H9 (cell line): ENCODE results near the gene FZD2. TPM values are rescaled to one million over a fixed set of nuclear protein-coding genes. Genes with fewer than 3 reads are reported as not detected.

ENCODE experiments used
- DNase-seq: peaks from one replicate; pipeline ENCODE4 v3.0.0-alpha.2; 2017
- H2AFZ ChIP-seq: one replicate; pipeline ENCODE4 v1.6.1; 2013; ENCODE audit warnings: mild to moderate bottlenecking, low read length, control low read depth, moderate library complexity
- H2AK5ac ChIP-seq: 2 replicates; pipeline ENCODE4 v1.6.1; 2013; ENCODE audit warnings: low read length, control low read depth, mixed read lengths; ENCODE audit not compliant: insufficient read length
- H2BK120ac ChIP-seq: one replicate; pipeline ENCODE4 v1.6.1; 2013; ENCODE audit warnings: low read depth, mild to moderate bottlenecking, low read length, control low read depth, inconsistent platforms; ENCODE audit not compliant: poor library complexity, severe bottlenecking
- H2BK12ac ChIP-seq: 2 replicates; pipeline ENCODE4 v1.6.1; 2013; ENCODE audit warnings: low read length, control low read depth, mixed read lengths, low read depth; ENCODE audit not compliant: insufficient read length
- H2BK15ac ChIP-seq: 2 replicates; pipeline ENCODE4 v1.6.1; 2013; ENCODE audit warnings: low read depth, low read length, control low read depth
- H2BK20ac ChIP-seq: one replicate; pipeline ENCODE4 v1.6.1; 2013; ENCODE audit warnings: low read depth, mild to moderate bottlenecking, low read length, control low read depth, inconsistent platforms; ENCODE audit not compliant: poor library complexity, severe bottlenecking
- H2BK5ac ChIP-seq: 2 replicates; pipeline ENCODE4 v1.6.1; 2013; ENCODE audit warnings: low read length, control low read depth, mixed read lengths; ENCODE audit not compliant: insufficient read length
- H3K14ac ChIP-seq: 2 replicates; pipeline ENCODE4 v1.6.1; 2013; ENCODE audit warnings: low read length, control low read depth; ENCODE audit not compliant: insufficient read depth
- H3K18ac ChIP-seq: 2 replicates; pipeline ENCODE4 v1.6.1; 2013; ENCODE audit warnings: low read depth, mild to moderate bottlenecking, mixed read lengths, low read length, control low read depth; ENCODE audit not compliant: insufficient read length
- H3K23ac ChIP-seq: 2 replicates; pipeline ENCODE4 v1.6.1; 2013; ENCODE audit warnings: low read length, control low read depth, mixed read lengths, low read depth; ENCODE audit not compliant: insufficient read length
- H3K23me2 ChIP-seq: 2 replicates; pipeline ENCODE4 v1.6.1; 2013; ENCODE audit warnings: low read depth, mild to moderate bottlenecking, mixed read lengths, low read length, control low read depth; ENCODE audit not compliant: insufficient read length, poor library complexity, severe bottlenecking
- H3K27ac ChIP-seq: 2 replicates; pipeline ENCODE4 v1.5.1; 2013; ENCODE audit warnings: low read length, control low read depth, mixed read lengths, low read depth; ENCODE audit not compliant: insufficient read length
- H3K27me3 ChIP-seq: 2 replicates; pipeline ENCODE4 v1.6.1; 2013; ENCODE audit warnings: low read length, control low read depth, inconsistent platforms; ENCODE audit not compliant: insufficient read depth
- H3K4ac ChIP-seq: 2 replicates; pipeline ENCODE4 v1.6.1; 2013; ENCODE audit warnings: low read depth, mild to moderate bottlenecking, control low read depth, inconsistent platforms, low read length, moderate library complexity
- H3K4me1 ChIP-seq: 2 replicates; pipeline ENCODE4 v1.6.1; 2013; ENCODE audit warnings: low read length, control low read depth, inconsistent platforms; ENCODE audit not compliant: insufficient read depth
- H3K4me2 ChIP-seq: 2 replicates; pipeline ENCODE4 v1.6.1; 2013; ENCODE audit warnings: low read length, control low read depth, mixed read lengths; ENCODE audit not compliant: insufficient read length, insufficient read depth
- H3K56ac ChIP-seq: 2 replicates; pipeline ENCODE4 v1.6.1; 2013; ENCODE audit warnings: low read depth, mild to moderate bottlenecking, mixed read lengths, low read length, control low read depth; ENCODE audit not compliant: insufficient read length
- H3K79me1 ChIP-seq: 2 replicates; pipeline ENCODE4 v1.6.1; 2013; ENCODE audit warnings: low read depth, mild to moderate bottlenecking, moderate library complexity, low read length, control low read depth, inconsistent platforms; ENCODE audit not compliant: insufficient read depth, poor library complexity, severe bottlenecking
- H3K79me2 ChIP-seq: 2 replicates; pipeline ENCODE4 v1.6.1; 2013; ENCODE audit warnings: low read length, control low read depth, inconsistent platforms; ENCODE audit not compliant: insufficient read depth
- H3K9ac ChIP-seq: 2 replicates; pipeline ENCODE4 v1.6.1; 2013; ENCODE audit warnings: low read length, control low read depth, mixed read lengths; ENCODE audit not compliant: insufficient read length; ENCODE audit errors: extremely low read depth
- H3K9me3 ChIP-seq: one replicate; pipeline ENCODE4 v1.6.1; 2013; ENCODE audit warnings: low read depth, low read length, inconsistent platforms; ENCODE audit not compliant: control insufficient read depth
- H3T11ph ChIP-seq: one replicate; pipeline ENCODE4 v1.6.1; 2013; ENCODE audit warnings: mild to moderate bottlenecking, low read length, control low read depth, inconsistent platforms
- H4K20me1 ChIP-seq: one replicate; pipeline ENCODE4 v1.6.1; 2013; ENCODE audit not compliant: control insufficient read depth, insufficient read length, insufficient read depth
- H4K5ac ChIP-seq: 2 replicates; pipeline ENCODE4 v1.6.1; 2013; ENCODE audit warnings: low read depth, mild to moderate bottlenecking, mixed read lengths, low read length, control low read depth; ENCODE audit not compliant: insufficient read length
- H4K8ac ChIP-seq: replicated peaks from 2 replicates; pipeline ENCODE4 v1.6.1; 2013; ENCODE audit warnings: low read length, control low read depth, mixed read lengths, low read depth; ENCODE audit not compliant: insufficient read length
- H4K91ac ChIP-seq: 2 replicates; pipeline ENCODE4 v1.6.1; 2013; ENCODE audit warnings: low read depth, mild to moderate bottlenecking, moderate library complexity, mixed read lengths, low read length, control low read depth; ENCODE audit not compliant: insufficient read length
- H3K27ac Mint-ChIP-seq, 3 experiments: 2 replicates in 2 of 3; 3 replicates in 1 of 3; pipeline ENCODE4 v1.8.0; 2020 to 2021; ENCODE audit warnings: mixed read lengths in 3 of 3, mild to moderate bottlenecking in 1 of 3, moderate library complexity in 1 of 3
- H3K27me3 Mint-ChIP-seq: 2 replicates; pipeline ENCODE4 v1.8.0; 2021; ENCODE audit warnings: low read depth, mild to moderate bottlenecking, moderate library complexity, mixed read lengths
- H3K36me3 Mint-ChIP-seq, 3 experiments: 2 replicates in 2 of 3; 3 replicates in 1 of 3; pipeline ENCODE4 v1.8.0; 2020 to 2021; ENCODE audit warnings: low read depth in 3 of 3, mixed read lengths in 3 of 3; ENCODE audit not compliant: insufficient read depth in 1 of 3
- H3K4me1 Mint-ChIP-seq, 2 experiments: 2 replicates each; pipeline ENCODE4 v1.8.0; 2020; ENCODE audit warnings: mixed read lengths in 2 of 2
- H3K4me3 Mint-ChIP-seq, 2 experiments: 2 replicates in 1 of 2; 3 replicates in 1 of 2; pipeline ENCODE4 v1.8.0; 2020 to 2021; ENCODE audit warnings: mild to moderate bottlenecking in 2 of 2, mixed read lengths in 2 of 2, moderate library complexity in 1 of 2
- H3K9me3 Mint-ChIP-seq, 2 experiments: 2 replicates in 1 of 2; 3 replicates in 1 of 2; pipeline ENCODE4 v1.8.0; 2020; ENCODE audit warnings: mild to moderate bottlenecking in 2 of 2, mixed read lengths in 2 of 2, moderate library complexity in 1 of 2
- CTCF ChIP-seq: fragments of 200-600 bp; sonication (generic); conservative IDR thresholded peaks from 3 replicates; pipeline ENCODE4 v1.8.0; 2021; ENCODE audit warnings: antibody characterized with exemption, mild to moderate bottlenecking
- WGBS: extraction: QIAGEN DNeasy Blood & Tissue Kit; methylation state at CpG from one replicate; pipeline ENCODE4 v1.1.7; 2013; ENCODE audit warnings: missing lambda C conversion rate, low lambda C conversion rate, mixed read lengths; ENCODE audit not compliant: insufficient read length; ENCODE audit errors: extremely low coverage; 5-methylcytosine and 5-hydroxymethylcytosine counted together
- total RNA-seq: library from RNA; stranded (reverse); gene quantifications from 2 replicates; pipeline ENCODE4 v1.2.1, GENCODE V29; 2021

FZD2 gene
- total RNA-seq, 1 experiment from 2014 or later = 18.2 TPM

GRCh38 chr17:44558710-44559633 lies 1.7 kb downstream of the FZD2 start:
- no peaks in the 10 kb centered on the region for H4K20me1 ChIP-seq
- H3K23me2 ChIP-seq = peaks cover 16% of the 10 kb centered on the region
- H3K9me3 ChIP-seq = no peaks in the 10 kb centered on the region
- no peak overlapping the region for H3K4ac ChIP-seq
- no peak for TF ChIP-seq CTCF
- peak; percentile 64 for DNase-seq
- H3K79me1 ChIP-seq = no peaks in the 10 kb centered on the region
- H3K18ac ChIP-seq = no peak overlapping the region
- no peak overlapping the region for H3K23ac ChIP-seq
- H3K4me1 ChIP-seq = peaks cover 12% of the 10 kb centered on the region
- no peak overlapping the region for H2BK20ac ChIP-seq
- H4K8ac ChIP-seq = no peak overlapping the region
- no CpG with 5 or more reads among the region's 74 CpGs for WGBS
- no peak overlapping the region for H3K27ac ChIP-seq
- H3K4me1 Mint-ChIP-seq = peaks cover 50 to 71% of the 10 kb centered on the region in 2 experiments
- H3K79me2 ChIP-seq = no peaks in the 10 kb centered on the region
- no peak overlapping the region for H2BK12ac ChIP-seq
- H3K36me3 Mint-ChIP-seq = peaks cover 3 to 14% (median 14%) of the 10 kb centered on the region in 3 experiments; a peak in 6 of 7 replicates
- H3K27ac Mint-ChIP-seq = peak overlapping the region in 1 of 3 experiments; percentile 98; a peak in 1 of 7 replicates
- H3K56ac ChIP-seq = no peak overlapping the region
- no peak overlapping the region for H4K91ac ChIP-seq
- peak overlapping the region; percentile 83 for H3K4me2 ChIP-seq
- peaks cover 58% of the 10 kb centered on the region for H3K27me3 Mint-ChIP-seq
- no peak overlapping the region for H3K14ac ChIP-seq
- peaks cover 0 to 10% of the 10 kb centered on the region in 2 experiments; a peak in 3 of 5 replicates for H3K9me3 Mint-ChIP-seq
- no peak overlapping the region for H2BK15ac ChIP-seq
- H2AK5ac ChIP-seq = no peak overlapping the region
- H2AFZ ChIP-seq = no peak overlapping the region
- H3T11ph ChIP-seq = no peak overlapping the region
- no peak overlapping the region for H3K9ac ChIP-seq
- no peak overlapping the region for H2BK120ac ChIP-seq
- H3K27me3 ChIP-seq = peaks cover 28% of the 10 kb centered on the region
- no peak overlapping the region for H2BK5ac ChIP-seq
- peak overlapping the region; percentile 83 to 90 for H3K4me3 Mint-ChIP-seq
- no peak overlapping the region for H4K5ac ChIP-seq
